ENCODE data around the gene NRBP1.

DNA sequence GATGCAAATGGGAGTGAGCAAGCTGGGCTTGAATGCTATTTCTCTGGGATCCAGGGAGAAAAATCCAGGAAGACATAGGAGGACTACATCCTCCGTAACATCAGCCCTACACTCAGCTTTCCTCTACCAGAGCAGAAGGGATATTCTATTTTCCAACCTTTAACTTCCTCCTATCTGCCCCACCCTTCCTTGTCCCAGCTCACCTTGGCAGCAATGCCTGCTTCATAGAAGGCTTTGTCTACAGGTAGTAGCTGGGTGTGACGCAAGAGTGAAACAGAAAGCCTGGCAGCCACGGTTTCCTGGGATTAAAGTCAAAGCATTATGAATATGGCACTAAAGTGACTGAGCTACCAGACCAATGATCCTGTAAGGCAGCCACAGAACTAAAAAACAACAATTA lies 17.6 kb downstream of the NRBP1 start:
- no peak for TF ChIP-seq POLR2A (IDR thresholded peaks at IDR 0.05; ENCODE audit: low read depth, low read length)
- no peak for TF ChIP-seq POLR2AphosphoS5 (IDR thresholded peaks at IDR 0.05; ENCODE audit: low read depth, low read length)
- TF ChIP-seq TAF1 (IDR thresholded peaks at IDR 0.05; ENCODE audit: borderline replicate concordance, low read depth, low read length) = no peak

Measured in GM12892 (cell line).